LHCN-M2 (cell line): Measurements from ENCODE around the gene CD300H. TPM values are rescaled to one million over a fixed set of nuclear protein-coding genes. Genes with fewer than 3 reads are reported as not detected.
A peak's percentile ranks its signal among the peaks of the same experiment; 100 is the strongest.
"Not testable (repeated sequence)": the region's sequence is repeated elsewhere in the genome, so short reads cannot be mapped to it uniquely, and the experiment has no call there.

Experiments
- DNase-seq: peaks from one replicate; pipeline ENCODE4 v3.0.0-alpha.2; 2012; ENCODE audit warnings: low read depth
- total RNA-seq: library from RNA; depleted of rRNA; stranded (reverse); fragments of >200 nt; gene quantifications from 2 replicates; pipeline ENCODE4 v1.2.3, GENCODE V29; 2014

The CD300H gene
- total RNA-seq, 1 experiment from 2014 or later, result not detected

GRCh38 chr17:74585711-74586110, 18.4 kb upstream of the CD300H start:
- no peak for DNase-seq

- DNase-seq, result no peak
These were observed 17.2 kb upstream of the CD300H start for GRCh38 chr17:74584292-74585060.

GRCh38 chr17:74582633-74583032, 15.3 kb upstream of the CD300H start:
- no peak for DNase-seq

GRCh38 chr17:74579900-74580299, 12.6 kb upstream of the CD300H start:
- DNase-seq, result no peak

- DNase-seq, result no peak
These were observed 11.7 kb upstream of the CD300H start for GRCh38 chr17:74578979-74579378.

- DNase-seq, result no peak
These were observed 7.3 kb upstream of the CD300H start for GRCh38 chr17:74574489-74575142.

GRCh38 chr17:74573635-74574034, 6.3 kb upstream of the CD300H start:
- DNase-seq, result not testable (repeated sequence)

- DNase-seq, result no peak
These were observed 5.9 kb upstream of the CD300H start for GRCh38 chr17:74573169-74573568.

- no peak for DNase-seq
These were observed 4.4 kb upstream of the CD300H start for GRCh38 chr17:74571621-74572270.

- DNase-seq, result peak; percentile 61
These were observed 2.0 kb upstream of the CD300H start for GRCh38 chr17:74569020-74570003.

GRCh38 chr17:74568106-74568873, 981 bp upstream of the CD300H start:
- no peak for DNase-seq

GRCh38 chr17:74566132-74566753, 1.1 kb downstream of the CD300H start:
- no peak for DNase-seq

GRCh38 chr17:74565126-74565525, 2.2 kb downstream of the CD300H start:
- no peak for DNase-seq

- no peak for DNase-seq
These were observed 4.0 kb downstream of the CD300H start for GRCh38 chr17:74563358-74563757.

GRCh38 chr17:74561586-74561985, 5.7 kb downstream of the CD300H start:
- DNase-seq, result no peak

GRCh38 chr17:74558882-74559519, 8.3 kb downstream of the CD300H start:
- DNase-seq, result no peak

GRCh38 chr17:74558402-74558801, 8.9 kb downstream of the CD300H start:
- DNase-seq, result not testable (repeated sequence)

- no peak for DNase-seq
These were observed 11.8 kb downstream of the CD300H start for GRCh38 chr17:74555427-74555940.

- no peak for DNase-seq
These were observed 12.4 kb downstream of the CD300H start for GRCh38 chr17:74554909-74555308.
